EL (cell line): ENCODE measurements around the gene CMYA5.

Experiments
- DNase-seq: peaks from one replicate; pipeline ENCODE4 v3.0.0-alpha.2; 2016

CMYA5 gene

DNA sequence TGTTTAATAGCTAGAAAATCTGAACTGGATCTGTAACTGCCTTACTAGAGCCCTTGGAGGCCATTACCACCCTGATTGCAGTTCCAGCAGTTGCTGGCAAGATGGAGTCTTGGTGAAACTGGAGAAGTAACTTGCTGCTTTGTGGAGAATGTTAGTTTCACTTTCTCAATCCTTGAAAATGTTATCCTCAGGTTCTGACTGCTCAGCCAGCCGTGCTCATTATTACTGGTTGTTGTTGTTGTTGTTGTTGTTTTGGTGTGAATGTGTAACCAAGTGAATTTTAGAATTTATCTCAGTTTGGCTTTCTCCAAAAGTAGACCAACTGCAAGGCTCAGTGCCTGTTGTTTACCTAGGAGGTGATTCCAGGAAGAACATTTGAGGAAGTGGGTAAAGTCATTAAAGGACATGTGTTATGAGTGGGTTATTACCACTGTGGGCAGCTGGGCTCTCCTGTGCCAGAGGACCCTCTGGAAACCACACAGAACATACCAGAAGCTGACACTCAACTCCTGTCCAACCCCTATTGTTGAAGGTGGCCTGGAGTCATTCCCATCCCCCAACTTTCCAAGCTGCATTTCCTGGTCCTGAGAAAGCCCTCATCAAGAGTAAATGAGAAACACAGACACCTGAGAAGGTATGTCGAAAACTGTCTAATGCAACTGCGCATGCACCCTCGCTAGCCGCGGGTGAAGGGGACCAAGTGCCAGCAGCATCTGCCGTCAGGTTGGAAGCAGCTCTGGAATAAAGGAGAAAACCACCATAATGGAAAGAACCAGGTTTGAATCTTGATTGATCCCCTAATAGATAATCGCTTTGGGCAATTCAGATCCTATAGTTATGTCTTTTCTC is 111.6 kb downstream of the CMYA5 start:
- peak; percentile 14 for DNase-seq

GRCh38 chr5:79802406-79802805 is 112.8 kb downstream of the CMYA5 start:
- no peak for DNase-seq

- DNase-seq, result no peak
Measured at GRCh38 chr5:79803007-79803406, 113.4 kb downstream of the CMYA5 start.

- DNase-seq, result peak; percentile 12
Measured at GRCh38 chr5:79806741-79807140, 117.1 kb downstream of the CMYA5 start.

DNA sequence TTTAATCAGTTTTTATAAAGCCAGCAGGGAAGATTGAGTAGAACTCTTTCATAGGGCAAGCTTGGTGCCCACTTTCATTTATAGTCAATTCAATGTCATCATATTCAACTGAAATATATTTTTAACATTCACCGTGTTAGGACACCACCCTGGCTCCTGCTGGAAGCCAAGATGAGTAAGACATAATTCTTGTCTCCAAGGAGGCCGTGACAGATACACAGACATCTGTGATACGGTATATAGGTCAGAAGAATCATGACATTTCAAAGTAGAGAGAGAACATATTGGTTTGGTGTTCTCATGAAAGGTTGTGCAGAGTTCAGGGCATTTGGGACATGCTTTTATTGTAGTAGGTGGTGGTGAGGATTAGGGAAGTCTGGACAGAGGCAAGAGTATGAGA is 120.1 kb downstream of the CMYA5 start:
- no peak for DNase-seq

DNA sequence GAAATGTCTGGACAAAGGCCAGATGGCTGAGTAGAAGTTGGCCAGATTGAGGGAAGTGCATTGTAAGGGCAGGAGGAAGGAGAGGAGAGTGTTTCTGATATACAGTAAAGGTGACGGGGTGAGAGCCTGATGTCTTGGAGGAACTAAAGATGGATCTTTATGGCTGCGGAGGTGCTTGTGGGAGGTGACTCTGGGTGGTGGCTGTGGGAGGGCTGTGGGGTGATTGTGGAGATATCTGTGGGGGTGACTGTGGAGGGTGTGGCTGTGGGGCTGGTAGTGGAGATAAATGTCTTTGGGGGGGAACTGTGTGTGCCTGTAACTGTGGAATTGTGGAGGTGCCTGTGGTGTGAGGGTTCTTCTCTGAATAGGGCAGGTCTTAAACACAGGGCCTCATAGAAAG is 121.4 kb downstream of the CMYA5 start:
- DNase-seq, result no peak

DNA sequence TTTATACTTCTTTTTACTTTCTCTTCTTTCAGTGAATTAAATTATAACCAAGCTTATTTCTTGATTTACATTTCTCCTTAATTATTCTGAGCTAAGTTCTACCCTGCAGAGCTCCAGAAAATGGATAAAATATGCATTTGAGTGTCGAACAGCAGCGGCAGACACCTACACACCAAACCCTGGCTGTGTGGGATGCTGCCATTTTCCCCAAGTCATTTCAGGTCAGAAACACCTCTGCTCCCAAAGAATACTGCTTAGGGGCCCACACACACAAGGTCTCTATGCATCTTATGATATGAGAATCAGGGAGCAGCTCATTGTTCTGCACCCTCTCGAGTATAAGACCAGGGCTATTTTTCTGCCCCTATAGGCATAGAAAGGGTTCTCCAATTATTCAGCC is 122.3 kb downstream of the CMYA5 start:
- no peak for DNase-seq

GRCh38 chr5:79814699-79815098 is 125.1 kb downstream of the CMYA5 start:
- DNase-seq, result no peak

GRCh38 chr5:79816014-79816413 is 126.4 kb downstream of the CMYA5 start:
- DNase-seq, result no peak

GRCh38 chr5:79820648-79821047 is 131.0 kb downstream of the CMYA5 start:
- DNase-seq, result no peak

GRCh38 chr5:79824444-79824843 is 134.8 kb downstream of the CMYA5 start:
- no peak for DNase-seq

DNA sequence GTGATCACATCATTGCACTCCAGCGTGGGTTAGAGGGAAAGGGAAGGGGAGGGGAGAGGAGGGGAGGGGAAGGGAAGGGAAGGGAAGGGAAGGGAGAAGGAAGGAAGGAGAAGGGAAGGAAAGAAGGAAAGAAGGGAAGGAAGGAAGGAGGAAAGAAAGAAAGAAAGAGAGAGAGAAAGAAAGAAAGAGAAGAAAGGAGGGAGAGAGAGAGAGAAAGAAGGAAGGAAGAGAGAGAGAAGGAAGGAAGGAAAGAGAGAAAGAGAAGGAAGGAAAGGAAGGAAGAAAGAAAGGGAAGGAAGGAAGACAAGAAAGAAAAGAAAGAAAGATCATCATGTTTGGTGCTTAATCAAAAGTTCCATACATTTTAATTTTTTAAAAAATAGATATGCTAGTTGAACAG is 136.2 kb downstream of the CMYA5 start:
- no peak for DNase-seq

DNA sequence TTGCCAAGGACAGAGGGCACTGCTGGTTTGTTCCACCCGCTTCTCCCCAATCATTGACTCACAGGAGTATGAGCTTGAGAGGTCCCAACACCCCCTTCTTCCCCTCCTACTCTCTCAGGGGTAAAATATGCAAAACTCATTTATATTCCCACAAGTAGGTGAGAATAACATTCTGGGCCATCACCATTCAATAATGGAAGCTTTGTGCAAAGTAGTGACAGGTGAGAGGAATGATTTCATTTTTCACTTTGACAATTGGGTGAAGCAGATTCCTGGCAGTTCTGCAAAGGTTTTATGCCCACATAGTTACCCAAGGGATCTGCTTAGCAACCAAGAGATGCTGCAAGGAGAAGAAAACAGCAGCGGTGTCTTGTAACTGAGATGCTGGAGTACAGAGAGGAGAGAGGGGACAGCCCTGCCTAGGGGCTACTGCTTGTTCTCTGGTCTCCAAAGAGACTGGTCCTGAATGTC is 137.6 kb downstream of the CMYA5 start:
- no peak for DNase-seq

DNA sequence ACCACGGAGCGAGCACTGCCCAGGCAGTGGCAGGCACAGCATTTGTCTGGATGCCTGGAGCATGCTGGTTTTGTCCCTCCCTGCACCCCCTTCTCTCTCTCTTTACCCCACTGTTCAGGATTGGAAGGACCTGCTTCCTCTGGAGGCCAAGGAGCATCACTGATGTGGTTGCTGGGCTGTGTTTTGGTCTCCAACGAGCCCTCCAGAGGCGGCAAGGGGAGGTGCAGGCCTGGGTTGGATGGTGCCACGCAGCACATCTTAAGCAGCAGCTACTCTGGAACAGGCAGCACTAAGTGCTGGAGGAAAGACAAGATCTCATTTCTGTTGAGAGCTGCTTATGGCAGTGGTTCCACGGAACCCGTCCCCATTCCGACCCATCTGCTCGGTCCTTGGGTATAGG is 139.6 kb downstream of the CMYA5 start:
- peak; percentile 10 for DNase-seq

DNA sequence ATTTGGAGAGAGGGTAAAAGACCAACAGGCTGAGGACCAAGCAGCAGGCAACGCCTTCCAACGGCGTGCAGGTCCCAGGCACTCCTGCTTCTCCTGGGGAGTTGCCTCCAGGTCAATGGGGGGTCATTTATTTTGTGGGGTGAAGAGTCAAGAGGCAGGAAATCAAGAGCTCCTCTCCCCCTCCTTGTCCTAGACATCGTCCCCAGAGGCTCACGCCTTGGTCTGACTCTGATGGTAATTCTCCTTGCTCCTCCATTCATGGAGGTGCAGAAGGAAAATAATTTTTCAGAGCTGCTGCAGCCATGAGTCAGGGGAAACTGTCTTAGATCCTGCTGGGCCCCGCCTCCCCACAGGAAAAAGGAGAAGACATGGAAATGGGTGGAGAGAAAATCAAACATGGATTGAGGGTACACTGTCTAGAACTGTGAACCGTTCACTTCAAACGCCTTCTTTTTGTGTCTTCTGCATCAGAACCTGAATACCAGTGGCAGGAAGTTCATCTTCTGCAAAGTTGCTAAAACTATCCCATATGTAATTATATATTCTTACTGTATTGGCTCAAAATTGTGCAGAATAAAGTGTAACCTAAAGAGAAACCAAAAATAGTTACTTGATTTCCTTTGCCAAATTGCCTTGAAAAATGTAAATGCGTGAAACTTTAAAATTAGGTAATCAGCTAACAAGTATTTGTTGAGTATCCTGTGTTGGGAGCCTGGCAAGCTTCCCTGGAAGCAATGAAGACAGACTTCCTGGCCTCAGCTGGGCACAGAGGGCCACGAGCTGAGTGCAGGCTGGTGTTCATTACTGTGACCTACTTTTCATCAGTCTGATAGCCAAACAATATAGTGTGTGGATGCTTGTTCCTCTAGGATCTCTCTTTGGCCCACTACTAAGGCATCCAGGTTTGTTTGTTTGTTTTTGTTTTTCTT is 142.0 kb downstream of the CMYA5 start:
- DNase-seq, result no peak

- DNase-seq, result no peak
Measured at GRCh38 chr5:79832911-79833310, 143.3 kb downstream of the CMYA5 start.

DNA sequence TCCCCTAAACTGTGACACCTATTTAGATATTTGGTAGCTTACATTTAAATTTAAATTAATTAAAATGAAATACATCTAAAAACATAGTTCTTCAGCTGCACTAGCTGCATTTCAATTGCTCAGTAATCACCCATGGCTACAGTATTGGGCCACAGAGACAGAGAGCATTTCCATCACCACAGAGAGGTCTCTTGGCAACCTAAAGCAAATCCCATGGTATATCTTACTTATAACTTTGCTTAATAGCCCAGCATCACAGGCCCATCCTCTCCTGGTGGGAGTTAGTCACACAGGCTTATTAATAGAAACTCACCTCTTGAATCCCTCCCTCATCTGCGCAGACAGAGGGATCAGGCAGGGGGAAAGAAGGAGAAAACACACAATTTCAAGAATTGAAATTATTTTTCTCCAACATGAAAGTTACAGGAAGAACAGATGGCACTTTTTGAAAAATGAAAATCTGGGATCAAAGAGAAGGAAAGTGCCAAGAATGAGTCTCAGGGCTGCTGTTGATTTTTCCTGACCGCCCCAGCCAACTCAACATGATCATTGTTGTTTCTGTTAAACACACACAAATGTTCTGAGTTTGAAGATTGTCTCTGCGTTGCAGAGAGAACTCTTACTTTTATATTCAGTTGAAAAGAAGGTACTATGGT is 144.6 kb downstream of the CMYA5 start:
- no peak for DNase-seq

- no peak for DNase-seq
Measured at GRCh38 chr5:79834754-79835714, 145.4 kb downstream of the CMYA5 start.

GRCh38 chr5:79837761-79838551 is 148.3 kb downstream of the CMYA5 start:
- DNase-seq, result no peak

DNA sequence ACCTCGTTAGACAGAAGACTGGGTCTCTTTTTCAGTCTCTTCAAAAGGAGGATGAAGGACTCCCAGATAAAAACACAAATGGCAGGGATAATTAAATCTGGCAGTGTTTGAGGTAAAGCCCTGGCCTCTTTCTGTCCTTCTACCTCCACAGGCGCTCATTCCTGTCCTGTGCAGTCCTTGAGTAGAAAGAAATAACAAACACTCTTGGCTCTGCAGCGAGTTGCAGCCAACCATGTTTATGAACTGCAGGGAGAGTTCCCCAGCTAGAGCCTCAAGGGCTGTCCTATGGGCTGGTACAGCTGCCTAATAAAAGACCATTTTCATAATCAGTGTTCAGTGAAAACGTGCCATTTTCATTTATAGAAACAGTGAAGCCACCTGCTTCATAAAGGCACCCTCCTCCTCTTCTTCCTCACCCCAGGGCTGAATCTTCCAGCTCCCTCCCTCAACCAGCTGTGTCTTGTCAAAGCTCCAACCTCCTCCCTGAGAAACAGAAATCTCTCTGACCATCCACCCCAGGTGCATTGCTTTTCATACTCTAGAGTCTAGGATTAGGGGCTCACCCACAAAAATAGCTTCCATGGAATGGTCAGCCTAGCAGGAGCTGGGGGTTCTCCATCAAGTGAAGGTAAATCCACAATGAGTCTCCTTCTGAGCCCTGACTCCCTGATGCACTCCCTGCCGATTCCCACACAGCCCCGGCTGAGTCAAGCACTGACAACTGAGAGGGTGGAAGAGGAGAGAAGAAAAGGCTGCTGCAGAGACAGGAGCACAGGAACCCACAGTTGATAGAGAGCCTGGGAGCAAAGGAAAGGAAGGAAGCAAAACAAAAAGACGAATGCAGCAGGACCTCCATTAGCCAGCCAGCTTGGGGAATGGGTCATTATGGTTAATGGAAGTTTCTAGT is 150.7 kb downstream of the CMYA5 start:
- DNase-seq, result no peak
